Body of pancreas (tissue), 4 donors: Measurements from ENCODE around the gene PRR7. TPM values are rescaled to one million over a fixed set of nuclear protein-coding genes. Genes with fewer than 3 reads are reported as not detected.

Experiments used
- ATAC-seq: fragments of 150-250 bp; one replicate; pipeline ENCODE4 v1.9.1; 2016
- DNase-seq, 4 donors: peaks; one replicate each; pipeline ENCODE4 v3.0.0-alpha.2; 2019
- H3K27ac ChIP-seq, 4 donors: fragments of 200-600 bp; sonication (generic); 1 replicate in 3 of 4; 2 replicates in 1 of 4; pipeline versions ENCODE4 v1.5.1 to v1.6.1; 2016 to 2019; ENCODE audit warnings: mild to moderate bottlenecking in 1 of 4, mixed read lengths in 1 of 4, moderate library complexity in 1 of 4
- H3K27me3 ChIP-seq, 2 donors: fragments of 200-600 bp; sonication (generic); one replicate each; pipeline ENCODE4 v1.6.0; 2016; ENCODE audit warnings: mild to moderate bottlenecking in 1 of 2
- H3K36me3 ChIP-seq, 2 donors: fragments of 200-600 bp; sonication (generic); replicated peaks in 1 of 2; 2 replicates each; pipeline ENCODE4 v1.5.1; 2016; ENCODE audit warnings: low read depth in 2 of 2; ENCODE audit not compliant: insufficient read depth in 1 of 2
- H3K4me1 ChIP-seq: fragments of 200-600 bp; sonication (generic); one replicate; pipeline ENCODE4 v1.6.0; 2016
- H3K4me3 ChIP-seq, 2 donors: fragments of 200-600 bp; sonication (generic); 1 replicate in 1 of 2; 2 replicates in 1 of 2; pipeline ENCODE4 v1.5.1; 2016 to 2019
- H3K9me3 ChIP-seq, 3 donors: fragments of 200-600 bp; sonication (generic); 1 replicate in 2 of 3; 2 replicates in 1 of 3; pipeline ENCODE4 v1.5.1; 2016
- CTCF ChIP-seq, 7 experiments: fragments of 450-650 bp in 4 of 7; fragments of 200-600 bp in 3 of 7; sonication (generic) in 3 of 7; IDR thresholded peaks; one replicate each; pipeline ENCODE4 v1.5.1; 2016 to 2019; ENCODE audit warnings: antibody characterized with exemption in 7 of 7
- POLR2A ChIP-seq, 3 donors: fragments of 450-650 bp; IDR thresholded peaks; one replicate each; pipeline ENCODE4 v1.6.1; 2016; ENCODE audit warnings: antibody characterized with exemption in 3 of 3, mild to moderate bottlenecking in 2 of 3
- WGBS, 2 donors: methylation state at CpG; one replicate each; pipeline ENCODE4 v1.1.5; 2017; 5-methylcytosine and 5-hydroxymethylcytosine counted together
- intact Hi-C: fragments of 100-400 bp; cut with DNase I; formaldehyde crosslinking; loops from one replicate; pipeline ENCODE4 v1.15.1; 2023
- total RNA-seq, 2 donors: library from RNA; depleted of rRNA; stranded (reverse); fragments of >200 nt; gene quantifications; one replicate each; pipeline ENCODE4 v1.1.0, GENCODE V29; 2016

Gene PRR7
- total RNA-seq, 2 donors from 2014 or later, result 0.78 to 1.3 TPM

DNA sequence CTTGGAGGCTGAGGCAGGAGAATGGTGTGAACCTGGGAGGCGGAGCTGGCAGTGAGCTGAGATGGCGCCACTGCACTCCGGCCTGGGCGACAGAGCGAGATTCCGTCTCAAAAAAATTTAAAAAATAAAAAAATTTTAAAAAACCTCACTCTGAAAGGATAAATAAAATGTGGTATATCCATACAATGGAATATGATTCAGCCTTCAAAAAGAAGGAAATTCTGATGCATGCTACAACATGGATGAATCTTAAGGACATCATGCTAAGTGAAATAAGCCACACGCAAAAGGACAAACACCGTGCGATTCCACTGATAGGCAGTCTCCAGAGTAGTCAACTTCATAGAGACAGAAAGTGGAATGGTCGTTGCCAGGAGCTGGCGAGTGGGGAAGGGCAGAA is 18.4 kb downstream of the PRR7 start:
- Histone ChIP-seq H3K9me3 (no peaks in the 10 kb centered on the region), H3K36me3 (no peaks in the 10 kb centered on the region), H3K4me3 (no peak overlapping the region), H3K27ac (no peak overlapping the region), H3K27me3 (no peaks in the 10 kb centered on the region), H3K4me1 (no peaks in the 10 kb centered on the region)
- TF ChIP-seq POLR2A (IDR thresholded peaks at IDR 0.05), result no peak
- no peak for TF ChIP-seq CTCF (IDR thresholded peaks at IDR 0.05)
- no peak for ATAC-seq
- no peak for DNase-seq
- intact Hi-C loops, result no loop called here
- 89 to 91% methylated on average over 11 of the region's 11 CpGs for WGBS, 2 donors

DNA sequence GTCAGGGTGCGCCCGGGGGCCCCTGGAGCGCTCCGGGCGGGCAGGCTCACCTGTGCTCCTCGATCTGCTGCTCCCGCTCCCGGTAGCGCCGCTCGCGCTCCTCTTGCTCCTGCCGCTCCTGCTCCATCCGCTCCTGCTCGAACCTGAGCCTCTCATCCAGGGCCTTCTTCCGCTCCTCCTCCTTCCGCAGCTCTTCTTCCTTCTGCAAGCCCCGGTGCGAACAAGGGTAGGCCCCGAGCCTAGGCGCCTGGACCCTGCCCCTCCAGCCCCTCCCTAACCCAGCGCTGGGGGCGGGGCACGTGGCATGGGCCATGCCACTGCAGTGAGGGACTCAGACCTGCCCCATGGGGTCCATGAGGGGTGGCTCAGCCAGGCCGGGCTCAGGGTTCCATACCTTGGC is 20.2 kb downstream of the PRR7 start:
- Histone ChIP-seq H3K27me3 (no peaks in the 10 kb centered on the region), H3K9me3 (no peaks in the 10 kb centered on the region), H3K36me3 (no peaks in the 10 kb centered on the region), H3K4me3 (no peak overlapping the region), H3K27ac (no peak overlapping the region), H3K4me1 (peaks cover 6% of the 10 kb centered on the region)
- ATAC-seq (no peak), DNase-seq (no peak)
- intact Hi-C loops, result no loop called here
- no peak for TF ChIP-seq CTCF (IDR thresholded peaks at IDR 0.05)
- TF ChIP-seq POLR2A (IDR thresholded peaks at IDR 0.05), result no peak
- 94 to 95% methylated on average over 24 to 25 of the region's 25 CpGs for WGBS, 2 donors

DNA sequence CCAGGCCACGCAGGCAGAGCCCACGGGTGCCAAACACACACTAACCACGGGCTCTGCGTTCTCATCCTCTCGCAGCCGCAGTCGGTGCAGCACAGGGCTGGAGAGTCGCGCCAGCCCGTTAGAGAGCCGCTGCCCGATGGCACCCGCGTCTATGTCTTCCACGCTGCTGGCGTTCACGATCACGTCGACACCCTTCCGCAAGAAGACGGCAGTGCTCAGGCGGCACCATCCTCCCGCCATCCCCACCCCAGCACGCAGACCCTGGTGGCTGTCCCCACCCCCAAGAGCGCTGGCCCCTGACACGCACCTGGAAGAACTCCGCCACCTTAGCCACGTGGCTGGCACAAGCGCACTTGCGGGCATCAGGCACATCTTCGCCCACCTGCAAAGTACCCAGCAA is 20.8 kb downstream of the PRR7 start:
- H3K27ac ChIP-seq, result no peak overlapping the region
- no peaks in the 10 kb centered on the region for H3K36me3 ChIP-seq
- H3K9me3 ChIP-seq, result no peaks in the 10 kb centered on the region
- H3K4me1 ChIP-seq, result peaks cover 12% of the 10 kb centered on the region
- no peak overlapping the region for H3K4me3 ChIP-seq
- no peak for TF ChIP-seq POLR2A (IDR thresholded peaks at IDR 0.05)
- TF ChIP-seq CTCF (IDR thresholded peaks at IDR 0.05), result no peak
- no peaks in the 10 kb centered on the region for H3K27me3 ChIP-seq
- intact Hi-C loops, result no loop called here
- 94 to 98% methylated on average over 20 to 31 of the region's 31 CpGs for WGBS, 2 donors
- ATAC-seq (no peak), DNase-seq (no peak)

DNA sequence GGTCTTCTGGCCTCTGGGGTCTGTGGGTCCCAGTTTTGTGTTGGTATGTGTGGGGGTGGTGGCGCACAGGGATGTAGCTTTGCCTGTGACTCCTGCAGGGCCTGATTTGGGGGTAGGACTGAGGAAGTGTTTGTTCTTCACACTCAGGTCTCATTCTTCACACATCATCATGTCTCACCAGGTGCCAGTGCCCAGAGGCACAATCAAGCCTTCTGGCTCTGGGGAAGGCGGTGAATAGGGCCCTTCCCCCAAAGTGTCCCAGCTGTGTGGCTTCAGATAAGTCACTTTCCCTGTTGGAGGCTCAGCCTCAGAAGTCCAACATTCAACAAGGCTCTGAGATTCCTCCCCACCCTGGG is 21.7 kb downstream of the PRR7 start:
- no peaks in the 10 kb centered on the region for H3K36me3 ChIP-seq
- no peak overlapping the region for H3K27ac ChIP-seq
- H3K4me1 ChIP-seq, result peaks cover 17% of the 10 kb centered on the region
- TF ChIP-seq POLR2A (IDR thresholded peaks at IDR 0.05), result no peak
- TF ChIP-seq CTCF (IDR thresholded peaks at IDR 0.05), result no peak
- no peak overlapping the region for H3K4me3 ChIP-seq
- no peaks in the 10 kb centered on the region for H3K27me3 ChIP-seq
- no peaks in the 10 kb centered on the region for H3K9me3 ChIP-seq
- intact Hi-C loops, result no loop called here
- WGBS, 2 donors, result 92 to 100% methylated on average over 1 to 2 of the region's 2 CpGs
- ATAC-seq (no peak), DNase-seq (no peak)

DNA sequence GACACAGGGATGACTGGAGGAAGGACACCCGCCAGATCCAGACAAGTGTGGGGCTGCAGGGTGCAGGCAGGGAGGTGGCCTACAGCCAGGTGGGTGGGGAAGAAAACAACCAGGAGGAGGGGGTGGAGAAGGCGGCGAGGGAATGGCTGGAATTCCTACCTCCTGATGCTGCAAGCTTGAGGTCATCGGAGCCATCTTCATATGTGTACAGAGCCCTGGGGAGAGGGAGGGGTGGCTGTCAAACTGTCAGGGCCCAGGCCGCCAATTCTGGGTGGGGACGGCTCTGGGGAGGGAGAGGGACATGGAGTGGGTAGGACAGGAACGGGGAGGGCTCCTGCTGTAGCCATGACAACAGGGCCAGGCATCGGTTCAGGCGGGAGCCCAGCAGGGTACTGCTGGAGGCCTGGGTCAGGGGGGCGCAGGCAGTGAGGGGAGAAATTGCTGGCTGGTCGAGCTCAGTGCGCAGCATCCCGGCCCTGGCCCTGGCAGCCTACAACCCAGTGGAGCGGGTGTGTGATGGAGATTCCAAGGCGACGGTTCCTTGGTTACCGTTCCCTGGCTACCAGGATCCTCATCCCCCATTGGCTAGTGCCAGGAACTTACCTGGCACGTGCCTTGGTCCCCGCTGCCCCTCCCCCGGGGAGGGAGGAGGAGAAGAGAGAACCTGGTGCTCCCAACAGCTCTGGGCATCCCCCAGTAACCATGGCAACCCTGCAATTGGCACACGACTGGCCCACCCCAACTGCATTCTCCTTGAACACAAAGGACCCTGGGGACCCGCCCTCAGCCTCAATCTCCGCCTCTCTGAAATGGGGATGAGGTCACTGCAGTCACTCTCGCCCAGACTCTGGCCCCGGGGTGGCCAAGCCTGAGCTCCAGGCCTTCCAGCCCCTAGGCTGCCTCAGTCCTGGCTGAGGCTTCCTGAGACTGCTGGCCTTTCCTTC is 22.3 kb downstream of the PRR7 start:
- Histone ChIP-seq H3K36me3 (no peaks in the 10 kb centered on the region), H3K4me3 (no peak overlapping the region), H3K9me3 (no peaks in the 10 kb centered on the region), H3K27ac (no peak overlapping the region), H3K27me3 (no peaks in the 10 kb centered on the region), H3K4me1 (peaks cover 17% of the 10 kb centered on the region)
- TF ChIP-seq CTCF (IDR thresholded peaks at IDR 0.05), result no peak
- no peak for TF ChIP-seq POLR2A (IDR thresholded peaks at IDR 0.05)
- WGBS, 2 donors, result 80 to 86% methylated on average over 11 to 25 of the region's 25 CpGs
- intact Hi-C loops, result no loop called here
- ATAC-seq (no peak), DNase-seq (no peak)
